GM12873 (cell line): ENCODE data around the gene SLC34A3.

ENCODE experiments used
- TF ChIP-seq, protein P1 (sequence below): IDR thresholded peaks from 2 replicates; pipeline ENCODE4 v1.5.1; 2012; ENCODE audit warnings: low read depth, mild to moderate bottlenecking, moderate library complexity, low read length, control low read depth; ENCODE audit not compliant: insufficient read depth; ENCODE audit errors: missing control alignments

Gene SLC34A3

DNA sequence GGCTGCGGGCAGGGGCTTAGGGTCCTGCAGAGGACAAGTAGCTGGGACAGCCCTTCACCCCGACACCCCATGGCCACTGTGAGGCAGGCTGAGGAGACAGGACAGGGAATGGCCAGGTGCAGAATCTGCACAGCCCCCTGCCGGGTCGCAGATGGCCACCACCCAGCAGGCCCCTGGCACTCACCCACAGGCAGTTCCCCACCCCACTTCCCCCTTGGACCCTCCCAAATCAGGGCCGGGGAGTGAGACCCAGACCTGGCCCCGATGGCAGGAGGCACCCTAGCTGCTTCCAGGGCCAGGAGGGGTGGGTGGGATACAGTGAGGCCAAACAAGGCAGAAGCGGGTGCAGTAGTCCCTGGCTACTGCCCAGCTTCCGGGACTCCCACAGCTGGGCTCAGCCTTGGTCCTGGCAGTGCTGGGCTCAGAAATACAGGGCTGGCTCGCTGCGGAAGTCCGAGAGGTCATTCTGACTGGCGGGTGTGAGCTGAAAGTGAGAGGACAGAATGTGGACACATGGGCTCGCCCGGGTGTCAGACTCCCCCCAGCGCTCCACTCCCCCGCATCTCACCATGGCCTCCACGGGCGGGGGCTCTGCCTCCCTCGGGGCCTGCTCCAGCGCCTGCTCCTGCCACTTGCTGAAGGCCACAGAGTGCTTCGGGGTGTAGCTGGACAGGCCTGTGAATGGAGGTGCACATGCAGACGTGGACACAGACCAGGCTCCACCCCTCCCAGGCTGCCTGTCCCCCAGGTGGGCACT is 38.8 kb upstream of the SLC34A3 start:
- TF ChIP-seq, protein P1, sequence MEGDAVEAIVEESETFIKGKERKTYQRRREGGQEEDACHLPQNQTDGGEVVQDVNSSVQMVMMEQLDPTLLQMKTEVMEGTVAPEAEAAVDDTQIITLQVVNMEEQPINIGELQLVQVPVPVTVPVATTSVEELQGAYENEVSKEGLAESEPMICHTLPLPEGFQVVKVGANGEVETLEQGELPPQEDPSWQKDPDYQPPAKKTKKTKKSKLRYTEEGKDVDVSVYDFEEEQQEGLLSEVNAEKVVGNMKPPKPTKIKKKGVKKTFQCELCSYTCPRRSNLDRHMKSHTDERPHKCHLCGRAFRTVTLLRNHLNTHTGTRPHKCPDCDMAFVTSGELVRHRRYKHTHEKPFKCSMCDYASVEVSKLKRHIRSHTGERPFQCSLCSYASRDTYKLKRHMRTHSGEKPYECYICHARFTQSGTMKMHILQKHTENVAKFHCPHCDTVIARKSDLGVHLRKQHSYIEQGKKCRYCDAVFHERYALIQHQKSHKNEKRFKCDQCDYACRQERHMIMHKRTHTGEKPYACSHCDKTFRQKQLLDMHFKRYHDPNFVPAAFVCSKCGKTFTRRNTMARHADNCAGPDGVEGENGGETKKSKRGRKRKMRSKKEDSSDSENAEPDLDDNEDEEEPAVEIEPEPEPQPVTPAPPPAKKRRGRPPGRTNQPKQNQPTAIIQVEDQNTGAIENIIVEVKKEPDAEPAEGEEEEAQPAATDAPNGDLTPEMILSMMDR: no peak

DNA sequence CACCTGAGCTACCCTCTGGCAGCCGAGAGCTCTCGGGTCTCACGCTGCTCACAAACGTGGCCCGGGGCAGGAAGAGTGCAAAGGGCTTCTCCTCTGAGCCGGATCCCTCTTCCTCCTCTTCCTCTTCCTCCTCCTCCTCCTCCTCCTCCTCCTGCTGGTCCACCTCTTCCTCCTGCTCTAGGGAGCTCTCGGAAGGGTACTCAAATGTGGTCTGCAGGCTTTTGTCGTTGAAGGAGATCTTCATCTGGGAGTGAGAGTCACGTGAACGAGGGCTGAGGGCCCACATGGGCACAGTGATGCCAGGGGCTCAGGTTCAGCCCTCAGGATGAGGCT is 38.3 kb upstream of the SLC34A3 start:
- TF ChIP-seq, protein P1: no peak

DNA sequence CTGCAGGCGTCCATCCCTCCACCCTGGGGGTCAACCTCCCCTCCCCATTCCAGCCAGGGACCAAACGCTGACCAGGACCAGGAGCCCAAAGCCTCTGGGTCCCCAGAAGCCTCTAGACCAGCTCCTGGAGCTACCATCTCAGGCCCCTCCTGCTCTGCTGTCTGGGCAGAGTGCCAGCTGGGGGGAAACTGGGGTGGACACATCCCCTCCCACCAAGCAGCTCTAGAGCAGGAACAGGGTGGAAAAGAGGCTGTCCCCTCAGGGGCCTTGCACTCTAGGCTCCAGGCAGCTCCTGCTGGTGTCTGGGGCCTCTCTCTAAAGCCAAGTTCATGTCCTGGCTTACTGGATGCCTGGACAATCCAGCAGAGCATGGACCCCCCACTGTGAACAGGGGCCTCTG is 37.8 kb upstream of the SLC34A3 start:
- TF ChIP-seq, protein P1: no peak

DNA sequence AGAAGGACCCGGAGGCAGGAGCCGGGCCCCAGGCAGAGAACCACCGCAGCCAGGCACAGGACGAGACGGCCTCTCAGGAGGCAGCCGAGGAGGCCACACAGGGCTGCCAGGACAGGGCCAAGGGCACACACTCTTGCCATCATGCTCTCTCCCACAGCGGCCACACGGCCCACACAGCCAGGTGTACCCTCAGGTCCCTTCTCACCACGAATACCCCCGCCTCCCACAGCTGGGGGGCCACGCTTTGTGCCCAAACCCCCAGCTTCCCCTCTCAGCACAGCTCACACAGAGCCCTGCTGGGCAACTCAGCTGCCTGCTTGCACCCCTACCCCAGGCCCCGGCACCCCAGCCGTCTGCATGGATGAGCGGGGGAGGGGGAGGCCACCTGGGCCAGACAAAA is 36.9 kb upstream of the SLC34A3 start:
- TF ChIP-seq, protein P1: no peak

DNA sequence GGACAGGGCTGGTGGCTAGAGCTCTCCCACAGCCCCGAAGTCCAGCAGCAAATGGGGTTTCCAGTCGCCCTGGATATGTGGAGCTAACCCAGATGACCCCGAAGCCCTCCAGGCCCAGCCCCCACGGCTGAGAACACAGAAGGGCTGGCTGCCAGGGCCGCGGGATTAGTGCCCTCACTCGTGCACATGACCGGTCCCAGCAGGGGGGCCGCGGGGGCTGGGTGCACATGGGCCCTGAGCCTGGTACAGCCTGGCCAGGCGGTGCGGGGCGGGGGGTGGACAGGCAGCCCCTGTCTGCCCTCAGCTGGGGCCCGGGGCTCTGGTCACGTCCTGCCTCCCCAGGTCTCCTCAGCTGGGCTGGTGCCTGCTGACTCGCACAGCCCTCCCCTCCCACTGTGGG is 36.3 kb upstream of the SLC34A3 start:
- TF ChIP-seq, protein P1: no peak

DNA sequence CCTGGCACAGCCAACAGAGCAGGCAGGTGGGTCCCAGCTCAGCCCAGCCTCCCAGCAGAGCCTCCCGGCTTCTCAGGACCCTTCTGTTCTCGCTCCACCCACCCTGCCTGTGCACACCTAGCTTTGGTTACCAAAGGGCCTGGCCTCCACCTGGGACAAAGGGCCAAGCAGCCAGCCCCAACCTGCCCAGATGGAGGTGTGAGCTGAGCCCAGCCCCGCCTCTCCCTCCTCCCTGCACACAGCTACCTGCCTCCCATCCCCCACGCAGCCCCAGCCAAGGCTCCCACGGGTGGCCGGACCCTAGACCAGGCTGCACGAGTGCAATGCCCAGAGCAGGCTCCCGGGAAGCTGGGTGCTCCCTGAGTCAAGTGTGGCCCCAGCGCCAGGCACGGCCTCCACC is 35.8 kb upstream of the SLC34A3 start:
- TF ChIP-seq, protein P1: no peak

DNA sequence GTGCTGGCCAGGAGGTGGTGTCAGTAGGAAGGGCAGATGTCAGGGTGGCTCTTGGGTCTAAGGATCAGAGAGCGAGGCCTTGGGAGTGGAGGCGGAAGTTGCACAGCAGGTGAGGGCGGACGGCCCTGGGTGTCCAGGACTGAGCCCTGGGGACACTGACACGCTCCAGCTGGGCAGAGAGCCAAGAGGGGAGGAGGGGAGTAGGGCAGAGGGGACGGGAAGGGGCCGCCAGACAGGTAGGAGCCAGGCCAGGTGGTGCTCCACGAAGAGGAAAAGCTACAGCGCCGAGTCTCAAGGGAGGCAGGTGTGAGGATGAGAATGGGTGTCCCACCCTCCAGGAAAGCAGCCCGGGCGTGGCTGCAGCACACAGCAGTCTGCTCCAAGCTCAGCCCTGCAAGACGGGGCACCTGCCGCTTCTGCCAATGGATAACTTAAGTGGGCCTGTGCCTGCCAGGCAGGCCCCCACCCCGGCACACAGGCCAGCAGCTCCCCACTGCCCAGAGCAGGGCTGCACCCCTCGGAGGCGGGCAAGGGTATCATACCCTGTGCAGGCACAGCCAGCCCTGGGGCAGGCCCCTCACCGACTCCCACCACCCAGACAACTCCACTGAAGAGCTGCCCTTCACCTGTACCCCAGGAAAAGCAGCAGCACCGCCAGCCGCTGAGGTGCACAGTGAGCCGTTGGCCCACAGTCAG is 35.0 kb upstream of the SLC34A3 start:
- TF ChIP-seq, protein P1: no peak
